CD4-positive, alpha-beta T cell treated with Interleukin-15 for 1 hour (primary cell): ENCODE measurements around the gene LYPD3.

Experiments
- DNase-seq: peaks from one replicate; pipeline ENCODE4 v3.0.0-alpha.2; 2020

Gene LYPD3

GRCh38 chr19:43429395-43429794 is 36.0 kb downstream of the LYPD3 start:
- no peak for DNase-seq

DNA sequence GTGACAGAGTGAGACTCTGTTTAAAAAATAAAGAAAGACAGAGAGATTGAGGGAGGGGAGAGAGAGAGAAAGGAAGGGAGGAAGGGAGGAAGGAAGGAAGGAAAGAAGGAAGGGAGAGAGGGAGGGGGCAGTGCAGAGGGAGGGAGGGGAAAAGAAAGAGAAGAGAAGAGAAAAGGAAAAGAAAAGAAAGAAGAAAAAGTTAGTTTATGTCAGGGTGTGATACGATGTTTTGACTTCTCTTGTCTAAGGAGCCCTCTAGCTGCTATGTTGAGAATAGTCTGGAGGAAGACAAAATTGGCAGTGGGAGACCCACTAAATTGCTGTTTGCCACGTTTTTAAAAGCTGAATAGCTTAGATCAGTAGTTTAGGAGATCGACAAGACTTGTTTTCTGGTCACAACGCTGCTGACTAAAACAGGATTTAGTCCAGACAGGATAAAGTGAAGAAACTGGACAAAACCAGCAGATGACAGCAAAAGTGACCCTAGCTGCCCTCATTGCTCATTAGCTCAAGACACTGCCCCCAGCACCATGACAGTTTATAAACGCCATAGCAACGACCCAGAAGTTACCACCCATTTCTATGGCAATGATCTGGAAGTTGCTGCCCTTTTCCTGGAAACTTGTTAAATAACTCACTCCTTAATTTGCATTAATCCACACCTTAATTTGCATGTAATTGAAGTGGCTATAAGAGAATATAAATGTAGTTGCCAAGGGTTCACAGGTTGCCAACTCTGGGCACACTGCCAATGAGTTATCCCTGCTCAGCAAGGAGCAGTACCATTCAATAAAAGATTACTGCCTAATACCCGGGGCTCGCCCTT is 39.6 kb downstream of the LYPD3 start:
- DNase-seq = no peak

- DNase-seq = no peak
Measured at GRCh38 chr19:43423779-43424178, 41.6 kb downstream of the LYPD3 start.

- DNase-seq = no peak
Measured at GRCh38 chr19:43422689-43423066, 42.7 kb downstream of the LYPD3 start.

GRCh38 chr19:43422000-43422688 is 43.3 kb downstream of the LYPD3 start:
- DNase-seq = no peak

DNA sequence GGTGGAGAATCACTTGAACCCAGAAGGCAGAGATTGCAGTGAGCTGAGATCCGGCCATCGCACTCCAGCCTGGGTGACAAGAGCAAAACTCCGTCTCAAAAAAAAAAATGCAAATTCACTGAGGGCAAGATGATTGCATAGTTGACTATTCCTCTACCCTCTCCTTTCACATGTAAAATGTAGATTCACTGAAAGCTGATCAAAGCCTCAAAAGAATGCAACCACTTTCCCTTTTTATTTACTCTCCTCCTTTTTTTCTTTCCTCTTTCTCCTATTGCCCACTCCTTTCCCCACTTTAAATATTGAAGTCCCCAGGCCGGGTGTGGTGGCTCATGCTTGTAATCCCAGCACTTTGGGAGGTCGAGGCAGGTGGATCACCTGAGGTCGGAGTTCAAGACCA is 44.5 kb downstream of the LYPD3 start:
- no peak for DNase-seq

- no peak for DNase-seq
Measured at GRCh38 chr19:43416951-43417623, 48.3 kb downstream of the LYPD3 start.

DNA sequence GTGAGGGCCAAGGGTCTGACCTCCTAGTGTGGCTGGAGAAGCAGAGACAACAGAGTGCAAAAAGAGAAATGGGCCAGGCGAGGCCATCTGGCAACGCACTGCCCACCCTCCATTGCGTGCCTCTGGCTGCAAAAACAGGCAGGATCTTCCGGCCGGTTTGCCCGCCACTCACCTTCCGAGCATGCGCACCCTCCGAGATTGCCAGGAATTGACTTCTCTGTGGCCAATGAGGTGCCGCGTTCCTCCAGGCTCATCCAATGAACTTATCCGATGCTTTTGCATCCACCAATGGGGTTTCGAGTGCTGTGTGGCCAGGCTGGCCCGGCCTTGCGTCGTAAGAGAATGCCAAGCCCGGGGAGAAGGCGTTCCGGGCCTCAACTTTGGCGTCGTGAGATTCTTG is 50.9 kb downstream of the LYPD3 start, which contains the start of gene TEX101:
TEX101 (plus strand) TSS at position 337 of the 400 bp plus-strand sequence. CDS start 1,030 bp downstream, outside the sequence.
- DNase-seq = no peak

DNA sequence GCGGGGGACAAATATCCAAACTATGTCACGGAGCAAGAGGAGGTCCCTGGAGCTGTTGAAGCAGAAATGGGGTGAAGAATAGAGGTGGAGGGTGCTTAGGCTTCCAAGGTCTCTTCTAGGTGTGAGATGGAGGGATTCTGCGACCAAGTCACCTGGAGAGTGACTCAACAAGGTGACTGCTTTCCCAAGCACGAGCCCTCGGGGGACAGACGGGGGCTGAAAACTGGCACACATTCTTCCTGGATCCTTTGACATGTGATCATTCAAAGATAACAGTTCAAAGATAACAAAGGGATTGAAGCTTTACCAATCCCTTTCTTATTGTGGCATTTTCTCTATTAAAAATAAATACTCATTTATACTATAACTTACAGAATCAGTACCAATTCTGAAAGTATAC is 53.0 kb downstream of the LYPD3 start:
- no peak for DNase-seq
